NCI-H146 (cell line): ENCODE results near the gene URI1.
"Not testable (repeated sequence)": the region's sequence is repeated elsewhere in the genome, so short reads cannot be mapped to it uniquely, and the experiment has no call there.

Experiments used
- DNase-seq: peaks from one replicate; lab custom pipeline; 2025; lab: John Stamatoyannopoulos, UW

URI1 gene

GRCh38 chr19:30026933-30027332, 84.9 kb downstream of the URI1 start:
- no peak for DNase-seq

DNA sequence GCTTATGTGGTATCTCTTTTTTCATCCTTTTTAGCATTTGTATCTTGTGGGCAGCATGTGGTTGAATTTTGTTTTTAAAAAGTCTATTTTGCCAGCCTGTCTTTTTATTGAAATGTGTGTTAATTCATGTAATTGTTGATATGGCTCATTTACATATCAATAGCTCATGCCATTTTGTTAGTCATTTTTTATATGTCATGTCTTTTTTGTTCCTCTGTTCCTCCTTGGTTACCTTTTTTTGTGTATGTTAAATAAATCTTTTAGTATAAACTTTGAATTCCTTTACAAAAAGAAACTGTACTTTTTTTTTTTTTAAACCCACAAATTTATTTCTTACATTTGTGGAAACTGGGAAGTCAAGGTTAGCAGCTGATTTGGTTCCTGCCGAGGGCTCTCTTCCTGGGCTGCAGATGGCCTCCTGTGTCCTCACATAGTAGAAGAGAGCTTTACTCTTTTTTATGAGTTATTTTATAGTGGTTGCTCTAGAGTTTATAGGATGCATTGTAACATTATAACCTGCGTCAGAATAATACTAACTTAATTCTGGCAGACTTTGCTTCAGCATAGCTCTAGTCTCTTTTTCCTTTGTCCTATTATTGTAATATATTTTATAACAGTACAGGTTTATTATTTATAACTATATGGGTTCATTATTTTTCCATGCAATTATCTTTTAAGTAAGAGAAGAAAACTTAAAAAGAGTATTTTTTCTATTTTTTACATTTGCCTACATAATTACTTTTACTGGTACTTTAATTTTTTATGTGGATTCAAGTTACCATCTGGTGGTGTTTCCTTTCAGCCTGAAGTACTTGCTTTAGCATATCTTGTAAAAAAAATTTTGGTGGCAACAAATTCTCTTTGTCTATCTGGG, 86.3 kb downstream of the URI1 start:
- no peak for DNase-seq

- DNase-seq, result no peak
Measured at GRCh38 chr19:30028992-30029343, 86.9 kb downstream of the URI1 start.

DNA sequence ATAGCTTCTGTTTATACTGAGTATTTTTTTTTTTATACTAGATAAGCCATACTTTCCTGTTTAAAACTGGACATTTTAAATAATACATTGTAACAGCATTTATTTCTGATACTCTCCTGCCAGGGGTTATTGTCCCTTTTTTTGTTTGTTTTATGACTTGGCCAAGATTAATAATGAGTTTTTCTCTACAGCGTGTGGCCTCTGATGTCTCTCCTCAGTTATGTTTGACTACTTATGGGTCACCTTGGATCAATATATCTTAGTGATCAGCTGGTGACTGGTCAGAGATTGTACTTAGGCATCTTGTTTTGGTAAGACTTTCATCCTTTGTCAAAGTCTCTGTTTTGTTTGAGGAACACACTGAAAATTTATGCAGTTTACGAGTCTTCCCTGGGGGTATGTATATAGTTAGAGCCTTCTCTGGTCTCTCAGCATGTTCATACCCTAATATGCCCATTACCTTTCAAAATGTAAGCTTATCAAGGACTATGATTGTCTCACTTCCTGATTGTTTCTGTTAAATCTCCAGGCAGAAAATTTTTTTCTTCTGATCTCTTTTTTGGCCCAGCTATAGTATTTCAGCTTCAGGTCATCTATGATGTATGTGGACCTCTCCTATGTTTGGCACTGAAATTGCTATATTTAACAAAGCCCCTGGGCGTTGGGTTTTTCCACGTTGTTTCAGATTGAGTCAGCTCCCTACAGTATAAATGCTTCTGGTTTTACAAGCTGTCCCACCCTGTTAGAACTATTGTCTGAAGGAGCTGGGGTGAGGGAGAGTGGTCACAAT, 87.9 kb downstream of the URI1 start:
- no peak for DNase-seq

GRCh38 chr19:30034321-30034720, 92.3 kb downstream of the URI1 start:
- DNase-seq, result no peak

- no peak for DNase-seq
Measured at GRCh38 chr19:30036154-30037129, 94.4 kb downstream of the URI1 start.

DNA sequence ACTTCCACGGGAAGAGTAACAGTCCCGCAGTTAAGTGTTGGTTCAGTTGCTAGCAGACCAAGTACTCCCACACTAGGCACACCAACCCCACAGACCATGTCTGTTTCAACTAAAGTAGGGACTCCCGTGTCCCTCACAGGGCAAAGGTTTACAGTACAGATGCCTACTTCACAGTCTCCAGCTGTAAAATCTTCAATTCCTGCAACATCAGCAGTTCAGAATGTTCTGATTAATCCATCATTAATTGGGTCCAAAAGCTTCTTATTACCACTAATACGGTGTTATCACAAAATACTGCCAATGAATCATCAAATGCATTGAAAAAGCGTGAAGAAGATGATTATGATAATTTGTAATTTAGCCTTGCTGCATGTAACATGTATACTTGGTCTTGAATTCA, 95.8 kb downstream of the URI1 start:
- no peak for DNase-seq

DNA sequence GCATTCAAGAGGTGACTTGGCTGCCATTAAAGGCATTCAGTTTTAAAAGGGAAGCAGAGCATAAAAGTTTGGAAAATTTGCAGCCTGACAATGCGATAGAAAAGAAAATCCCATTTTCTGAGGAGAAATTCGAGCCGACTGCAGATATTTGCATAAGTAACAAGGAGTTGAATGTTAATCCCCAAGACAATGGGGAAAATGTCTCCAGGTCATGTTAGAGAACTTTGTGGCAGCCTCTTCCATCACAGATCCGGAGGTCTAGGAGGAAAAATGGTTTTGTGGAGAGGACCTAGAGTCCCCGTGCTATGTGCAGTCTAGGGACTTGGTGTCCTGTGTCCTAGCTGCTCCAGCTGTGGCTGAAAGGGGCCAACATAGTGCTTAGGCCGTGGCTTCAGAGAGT, 99.9 kb downstream of the URI1 start:
- not testable (repeated sequence) for DNase-seq

DNA sequence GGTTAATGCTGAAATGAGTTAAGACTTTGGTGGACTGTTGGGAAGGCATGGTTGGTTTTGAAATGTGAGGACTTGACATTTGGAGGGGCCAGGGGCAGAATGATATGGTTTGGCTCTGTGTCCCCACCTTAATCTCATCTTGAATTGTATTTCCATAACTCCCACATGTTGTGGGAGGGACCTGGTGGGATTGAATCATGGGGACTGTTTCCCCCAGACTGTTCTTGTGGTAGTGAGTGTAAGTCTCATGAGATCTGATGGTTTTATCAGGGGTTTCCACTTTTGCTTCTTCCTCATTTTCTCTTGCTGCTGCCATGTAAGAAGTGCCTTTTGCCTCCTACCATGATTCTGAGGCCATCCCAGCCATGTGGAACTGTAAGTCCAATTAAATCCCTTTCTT, 101.0 kb downstream of the URI1 start:
- DNase-seq, result not testable (repeated sequence)

DNA sequence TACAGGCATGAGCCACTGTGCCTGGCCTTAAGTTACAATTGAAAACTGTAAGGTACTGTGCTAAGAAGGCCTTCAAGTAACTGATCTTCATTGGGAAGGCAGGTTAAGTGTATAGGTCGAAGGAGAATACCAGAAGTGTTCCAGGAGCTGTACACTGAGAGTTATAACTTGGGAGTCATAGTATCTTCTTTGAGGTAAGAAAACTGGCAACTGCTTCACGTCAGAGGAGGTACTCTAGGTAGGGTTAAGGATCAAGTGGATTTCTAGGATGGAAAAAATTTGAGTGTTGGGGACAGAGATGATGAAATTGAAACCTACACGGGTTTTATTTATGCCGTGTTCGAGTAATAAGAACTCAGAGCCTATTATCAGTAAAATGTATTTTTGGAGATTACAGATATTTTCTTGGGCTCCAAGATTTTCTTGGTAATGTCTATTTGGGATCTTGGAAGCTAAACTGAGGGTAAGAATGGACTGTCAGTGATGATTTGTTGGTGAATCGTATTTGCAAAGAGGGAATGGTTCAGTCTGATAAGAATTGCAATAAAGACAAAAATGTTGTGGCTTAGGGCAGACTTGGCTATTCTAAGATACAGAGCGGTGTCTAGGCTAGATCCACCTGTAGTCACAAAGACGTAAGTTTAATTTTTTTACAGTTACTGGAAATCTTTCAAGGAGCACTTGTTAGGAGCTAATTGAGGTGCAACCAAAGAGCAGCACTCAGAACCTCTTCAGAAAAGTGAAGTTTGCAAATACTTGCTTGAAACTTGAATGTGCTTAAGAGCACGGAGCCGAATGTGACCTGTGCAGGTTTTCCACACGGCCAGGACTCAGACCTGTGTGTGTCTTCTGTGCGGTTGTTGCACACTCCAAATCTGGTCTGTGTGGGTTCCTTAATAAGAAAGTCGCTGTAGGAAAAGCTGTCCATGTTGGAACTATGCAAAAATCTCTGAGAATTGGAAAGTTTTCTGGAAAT, 102.5 kb downstream of the URI1 start:
- no peak for DNase-seq

DNA sequence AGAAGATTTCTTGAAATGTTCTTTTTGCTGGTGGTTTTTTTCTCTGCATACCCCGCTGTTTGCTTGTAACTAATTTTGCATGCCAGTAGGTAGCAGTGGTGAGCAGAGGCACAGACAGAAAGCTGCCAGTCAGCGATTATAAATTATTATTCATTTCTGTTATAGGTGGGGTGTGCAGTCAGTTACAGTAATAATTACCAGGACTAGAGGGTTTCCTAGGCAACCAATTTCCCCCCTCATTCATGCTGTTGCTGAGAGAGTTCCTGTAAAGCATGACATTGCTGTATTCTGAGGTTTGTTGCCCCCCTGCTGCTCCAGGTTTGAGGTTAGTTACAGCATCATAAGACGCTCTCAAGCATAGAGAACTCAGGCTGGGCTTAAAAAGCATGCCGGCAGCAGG, 104.5 kb downstream of the URI1 start:
- no peak for DNase-seq

- no peak for DNase-seq
Measured at GRCh38 chr19:30047432-30047831, 105.4 kb downstream of the URI1 start.

- DNase-seq, result no peak
Measured at GRCh38 chr19:30049226-30049625, 107.2 kb downstream of the URI1 start.

- no peak for DNase-seq
Measured at GRCh38 chr19:30049846-30050667, 108.0 kb downstream of the URI1 start.

DNA sequence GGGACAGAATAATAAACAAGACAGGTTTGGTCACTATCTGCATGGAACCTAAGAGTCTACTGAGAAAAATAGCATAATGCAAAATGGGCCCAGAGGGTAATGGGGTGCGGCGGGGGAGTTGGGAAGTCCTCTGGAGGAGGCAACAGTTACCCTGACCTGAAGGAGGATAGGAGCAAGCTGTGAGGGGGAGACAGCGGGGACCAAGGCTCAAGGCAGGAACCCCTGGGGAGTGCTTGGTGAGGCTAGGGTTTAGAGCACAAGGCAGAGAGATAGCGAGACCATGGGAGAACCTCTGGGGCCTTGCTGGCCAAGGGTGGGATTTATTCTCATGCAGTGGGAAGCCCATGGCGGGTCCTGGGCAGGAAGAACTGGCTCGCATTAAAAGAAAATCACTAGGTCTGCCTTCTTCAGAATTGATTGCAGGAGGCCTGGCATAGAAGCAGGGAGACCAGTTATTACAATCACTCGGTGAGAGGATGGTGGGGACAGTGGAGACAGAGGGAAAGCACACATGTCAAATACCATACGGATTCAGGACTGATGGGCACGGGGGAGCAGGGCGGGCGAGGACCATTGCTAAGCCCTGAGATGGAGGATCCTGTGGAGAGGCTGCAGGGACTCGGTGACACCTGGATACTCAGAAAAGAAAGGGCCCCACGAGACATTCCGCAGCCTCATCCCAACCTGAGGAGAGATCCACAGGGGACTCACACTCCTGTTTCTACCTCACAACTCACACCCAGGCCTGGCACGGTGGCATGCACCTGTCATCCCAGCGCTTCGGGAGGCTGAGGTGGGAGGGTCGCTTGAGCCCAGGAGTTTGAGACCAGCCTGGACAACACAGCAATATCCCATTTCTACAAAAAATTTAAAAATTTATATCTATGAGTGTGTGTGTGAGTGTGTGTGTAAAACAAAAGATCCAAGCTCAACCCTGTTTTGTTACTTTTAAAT, 110.4 kb downstream of the URI1 start:
- no peak for DNase-seq

- DNase-seq, result no peak
Measured at GRCh38 chr19:30053558-30053957, 111.5 kb downstream of the URI1 start.

GRCh38 chr19:30054210-30054609, 112.2 kb downstream of the URI1 start:
- no peak for DNase-seq

GRCh38 chr19:30056580-30056979, 114.5 kb downstream of the URI1 start:
- no peak for DNase-seq
